GM12878 (cell line): ENCODE results near the gene H19. TPM values are rescaled to one million over a fixed set of nuclear protein-coding genes. Genes with fewer than 3 reads are reported as not detected.

Experiments used
- ATAC-seq: fragments of 200-7000 bp; cut with Tn5 transposase; 3 replicates; pipeline ENCODE4 v1.9.1; 2020; ENCODE audit warnings: mild to moderate bottlenecking, moderate library complexity
- BruUV-seq: library from RNA; stranded (reverse); fragments of 400-500 nt; replicated peaks from 2 replicates; lab custom pipeline; 2021; lab: Mats Ljungman, UMichigan
- CTCF ChIA-PET: fragments of 300-600 bp; sonication (Branson Sonifier 250); formaldehyde crosslinking; extraction: SDS; loops from one replicate; lab custom pipeline; 2021; ENCODE audit warnings: inconsistent platforms; lab: Yijun Ruan, JAX
- POLR2A ChIA-PET: fragments of 350-600 bp; formaldehyde crosslinking; extraction: SDS; loops from one replicate; lab custom pipeline; 2021; ENCODE audit warnings: inconsistent platforms; lab: Charles Lee
- RAD21 ChIA-PET: fragments of 300-600 bp; sonication (Branson Sonifier 250); formaldehyde crosslinking; loops from one replicate; lab custom pipeline; 2023; ENCODE audit warnings: antibody characterized with exemption; ENCODE audit not compliant: unreplicated experiment; lab: Charles Lee
- SMC1A ChIA-PET: fragments of 300-600 bp; sonication (Branson Sonifier 250); formaldehyde crosslinking; loops from one replicate; lab custom pipeline; 2023; ENCODE audit not compliant: unreplicated experiment, uncharacterized antibody; lab: Charles Lee
- DNase-seq: peaks from one replicate; pipeline ENCODE4 v3.0.0-alpha.2; 2011; ENCODE audit warnings: low read depth, low spot score
- FAIRE-seq: peaks from 3 replicates; lab custom pipeline; 2011; peaks lifted over from hg19 to GRCh38; lab: Jason Lieb, UNC
- H2AFZ ChIP-seq: 2 replicates; pipeline ENCODE4 v1.6.0; 2011; ENCODE audit warnings: low read depth, low read length, control low read depth; ENCODE audit not compliant: control insufficient read depth
- H3K27ac ChIP-seq: 2 replicates; pipeline ENCODE4 v1.5.1; 2011; ENCODE audit warnings: control low read depth; ENCODE audit not compliant: control insufficient read depth, insufficient read depth
- H3K27me3 ChIP-seq, 2 experiments: replicated peaks in 1 of 2; 2 replicates each; pipeline versions ENCODE4 v1.6.0 to v1.6.1; 2011; ENCODE audit warnings: low read length in 1 of 2; ENCODE audit not compliant: control insufficient read depth in 2 of 2, insufficient read depth in 2 of 2
- H3K36me3 ChIP-seq, 2 experiments: 2 replicates each; pipeline ENCODE4 v1.5.1; 2011; ENCODE audit warnings: low read length in 1 of 2; ENCODE audit not compliant: control insufficient read depth in 2 of 2, insufficient read depth in 2 of 2
- H3K4me1 ChIP-seq: 2 replicates; pipeline ENCODE4 v1.6.1; 2011; ENCODE audit warnings: mild to moderate bottlenecking, low read length, moderate library complexity, mixed read lengths; ENCODE audit not compliant: control insufficient read depth, insufficient read depth
- H3K4me2 ChIP-seq: 2 replicates; pipeline ENCODE4 v1.6.0; 2011; ENCODE audit warnings: control low read depth; ENCODE audit not compliant: control insufficient read depth, insufficient read depth
- H3K4me3 ChIP-seq: fragments of 200-600 bp; sonication (generic); 2 replicates; pipeline ENCODE4 v1.5.1; 2016
- H3K79me2 ChIP-seq: 2 replicates; pipeline ENCODE4 v1.6.0; 2011; ENCODE audit warnings: low read length; ENCODE audit not compliant: control insufficient read depth, insufficient read depth
- H3K9ac ChIP-seq: 2 replicates; pipeline ENCODE4 v1.8.0; 2011; ENCODE audit warnings: low read length, control low read depth, mixed read lengths; ENCODE audit not compliant: control insufficient read depth, insufficient read depth
- H3K9me3 ChIP-seq: replicated peaks from 3 replicates; pipeline ENCODE4 v1.5.1; 2011; ENCODE audit warnings: mild to moderate bottlenecking, low read length; ENCODE audit not compliant: control insufficient read depth, insufficient read depth
- H4K20me1 ChIP-seq: 2 replicates; pipeline ENCODE4 v1.6.0; 2011; ENCODE audit not compliant: control insufficient read depth, insufficient read depth
- ATF7 ChIP-seq: fragments of 450-650 bp; IDR thresholded peaks from 2 replicates; pipeline ENCODE4 v1.6.1; 2016; ENCODE audit warnings: low read depth, mild to moderate bottlenecking
- BCLAF1 ChIP-seq: fragments of 450-650 bp; IDR thresholded peaks from 2 replicates; pipeline ENCODE4 v1.6.1; 2017; ENCODE audit warnings: antibody characterized with exemption, mild to moderate bottlenecking, moderate library complexity
- BMI1 ChIP-seq: fragments of 450-650 bp; IDR thresholded peaks from 2 replicates; pipeline ENCODE4 v1.6.1; 2016; ENCODE audit warnings: mild to moderate bottlenecking, moderate library complexity, borderline replicate concordance
- CBFB ChIP-seq: IDR thresholded peaks from 2 replicates; pipeline ENCODE4 v1.6.1; 2016; ENCODE audit warnings: antibody characterized with exemption, low read depth
- CHD1 ChIP-seq: IDR thresholded peaks from 2 replicates; pipeline ENCODE4 v1.6.1; 2012; ENCODE audit warnings: low read depth, low read length, improper control_type of control experiment
- FOXM1 ChIP-seq: IDR thresholded peaks from 2 replicates; pipeline ENCODE4 v1.6.1; 2012; ENCODE audit warnings: low read depth, mild to moderate bottlenecking, inconsistent platforms, low read length, moderate library complexity
- HDGF ChIP-seq: fragments of 450-650 bp; IDR thresholded peaks from 2 replicates; pipeline ENCODE4 v1.6.1; 2016; ENCODE audit warnings: antibody characterized with exemption
- HSF1 ChIP-seq: fragments of 150-350 bp; IDR thresholded peaks from 2 replicates; pipeline ENCODE4 v1.6.1; 2014; ENCODE audit warnings: mild to moderate bottlenecking, low read depth, low read length
- IKZF2 ChIP-seq, 2 experiments: fragments of 450-650 bp; IDR thresholded peaks; 2 replicates each; pipeline ENCODE4 v1.6.1; 2017; ENCODE audit warnings: mild to moderate bottlenecking in 2 of 2, moderate library complexity in 2 of 2
- MTA2 ChIP-seq: fragments of 450-650 bp; IDR thresholded peaks from 2 replicates; pipeline ENCODE4 v1.6.1; 2016; ENCODE audit warnings: low read depth, mild to moderate bottlenecking, moderate library complexity
- MTA3 ChIP-seq: IDR thresholded peaks from 2 replicates; pipeline ENCODE4 v1.6.1; 2012; ENCODE audit warnings: low read length, inconsistent platforms, borderline replicate concordance
- NFIC ChIP-seq: IDR thresholded peaks from 2 replicates; pipeline ENCODE4 v1.6.1; 2012; ENCODE audit warnings: low read depth, mild to moderate bottlenecking, inconsistent platforms, low read length, moderate library complexity
- NRF1 ChIP-seq: conservative IDR thresholded peaks from 2 replicates; pipeline ENCODE4 v1.6.1; 2011; ENCODE audit warnings: mild to moderate bottlenecking, low read depth, low read length, improper control_type of control experiment
- RFX5 ChIP-seq: IDR thresholded peaks from 2 replicates; pipeline ENCODE4 v1.6.1; 2011; ENCODE audit warnings: low read depth, low read length, improper control_type of control experiment
- SMAD5 ChIP-seq: IDR thresholded peaks from 2 replicates; pipeline ENCODE4 v1.6.1; 2016; ENCODE audit warnings: antibody characterized with exemption, low read depth
- WGBS: methylation state at CpG from one replicate; pipeline ENCODE4 v1.1.6; 2016; ENCODE audit warnings: low lambda C conversion rate; ENCODE audit not compliant: insufficient replicate concordance, insufficient coverage; ENCODE audit errors: missing lambda C conversion rate; 5-methylcytosine and 5-hydroxymethylcytosine counted together
- in situ Hi-C: fragments of 300-500 bp; cut with MboI; formaldehyde crosslinking; loops from 9 replicates; pipeline ENCODE4 v1.14.3; 2018; ENCODE audit warnings: mixed read lengths
- intact Hi-C: fragments of 100-400 bp; cut with micrococcal nuclease; formaldehyde crosslinking; loops from one replicate; pipeline ENCODE4 v1.14.2; 2022; ENCODE audit not compliant: unreplicated experiment
- polyA plus RNA-seq, 11 experiments: library from polyadenylated mRNA; depleted of rRNA in 4 of 11; unstranded in 6 of 11; stranded (reverse) in 5 of 11; fragments of >200 nt; fragmentation: Nextera tagmentation in 4 of 11; fragmentation: Illumina TruSeq in 1 of 11; extraction: Ambion mirVana in 4 of 11; extraction: Trizol in 1 of 11; gene quantifications; 1 replicate in 1 of 11; 2 replicates in 10 of 11; pipeline versions ENCODE4 v1.2.1 to v1.2.3, GENCODE V29; 2011 to 2016; ENCODE audit warnings: inconsistent platforms in 2 of 11, missing spikeins in 2 of 11, low read depth in 1 of 11
- total RNA-seq, 4 experiments: library from RNA; depleted of rRNA in 3 of 4; stranded (reverse); fragments of >200 nt in 3 of 4; fragmentation: Illumina TruSeq in 1 of 4; extraction: Trizol in 1 of 4; gene quantifications; 2 replicates each; pipeline versions ENCODE4 v1.2.1 to v1.2.3, GENCODE V29; 2013 to 2021

The H19 gene
- total and polyA plus RNA-seq, 10 of the 15 experiments (the other 5 are each of a cell fraction or from before 2014, with no cell fraction given), result 0.04 to 1.2 (median 0.31) TPM; not detected in 6

- no peaks in the 10 kb centered on the region for H3K9me3 ChIP-seq
- no peak overlapping the region for H3K4me3 ChIP-seq
- ChIA-PET POLR2A (no interaction called here), CTCF (interaction anchor here (8.0 kb wide), 1 partner anchor 116 kb away, joined by 180 read pairs; no protein-coding TSS in a partner anchor), SMC1A (interaction anchor here (5.1 kb wide), 1 partner anchor 116 kb away, joined by 46 read pairs; no protein-coding TSS in a partner anchor), RAD21 (interaction anchor here (7.3 kb wide), 1 partner anchor 116 kb away, joined by 101 read pairs; no protein-coding TSS in a partner anchor)
- ATAC-seq (no peak), DNase-seq (no peak), FAIRE-seq (no peak)
- H3K4me1 ChIP-seq, result no peaks in the 10 kb centered on the region
- no peak overlapping the region for H3K4me2 ChIP-seq
- no peak overlapping the region for H2AFZ ChIP-seq
- no peak overlapping the region for H3K9ac ChIP-seq
- H3K79me2 ChIP-seq, result no peaks in the 10 kb centered on the region
- in situ Hi-C loops, result no loop called here
- H3K27ac ChIP-seq, result no peak overlapping the region
- no peaks in the 10 kb centered on the region for H3K36me3 ChIP-seq
- no TSS peak for BruUV-seq
- no peak for TF ChIP-seq HSF1
- no peak for TF ChIP-seq MTA2
- TF ChIP-seq RFX5, result no peak
- no peak for TF ChIP-seq NRF1
- no peak for TF ChIP-seq CHD1
- no peak for TF ChIP-seq BMI1
- no peak for TF ChIP-seq IKZF2 (IDR thresholded peaks at IDR 0.05)
- TF ChIP-seq HDGF, result no peak
- TF ChIP-seq ATF7, result no peak
- no peak for TF ChIP-seq FOXM1
- no peak for TF ChIP-seq SMAD5
- no peak for TF ChIP-seq NFIC
- TF ChIP-seq MTA3, result no peak
- no peak for TF ChIP-seq CBFB
- TF ChIP-seq BCLAF1, result no peak
- H4K20me1 ChIP-seq, result no peaks in the 10 kb centered on the region
- intact Hi-C loops, result no loop called here
- no peaks in the 10 kb centered on the region for H3K27me3 ChIP-seq
- no CpG with 5 or more reads among the region's 14 CpGs for WGBS
Observed at GRCh38 chr11:2035382-2035781, 37.7 kb upstream of the H19 start.
